ENCODE data around the gene HOOK1.
A peak's percentile ranks its signal among the peaks of the same experiment; 100 is the strongest.

- TF ChIP-seq POLR2A (IDR thresholded peaks at IDR 0.05) (no peak), CTCF (IDR thresholded peaks at IDR 0.05) (peak in 1 of 6 experiments; percentile 19)
Measured at GRCh38 chr1:59908682-59909081, 93.9 kb downstream of the HOOK1 start.
